Testis (tissue), 3 donors: ENCODE data around the gene ARHGAP22. TPM values are rescaled to one million over a fixed set of nuclear protein-coding genes. Genes with fewer than 3 reads are reported as not detected.

Source experiments
- DNase-seq: peaks from one replicate; pipeline ENCODE4 v3.0.0-alpha.2; 2019
- H3K27ac ChIP-seq, 2 donors: fragments of 200-600 bp; sonication (generic); one replicate each; pipeline ENCODE4 v1.5.1; 2019
- H3K27me3 ChIP-seq: fragments of 200-600 bp; sonication (generic); one replicate; pipeline ENCODE4 v1.5.1; 2019
- H3K36me3 ChIP-seq: fragments of 200-600 bp; sonication (generic); one replicate; pipeline ENCODE4 v1.5.1; 2017; ENCODE audit warnings: low read depth; ENCODE audit errors: missing control alignments
- H3K4me1 ChIP-seq: fragments of 200-600 bp; sonication (generic); one replicate; pipeline ENCODE4 v1.5.1; 2019
- H3K4me3 ChIP-seq, 2 donors: fragments of 200-600 bp; sonication (generic); one replicate each; pipeline ENCODE4 v1.5.1; 2017 to 2019
- H3K9me3 ChIP-seq: fragments of 200-600 bp; sonication (generic); one replicate; pipeline ENCODE4 v1.5.1; 2017
- CTCF ChIP-seq, 3 experiments: fragments of 450-650 bp in 2 of 3; fragments of 200-600 bp in 1 of 3; sonication (generic) in 1 of 3; IDR thresholded peaks; one replicate each; pipeline ENCODE4 v1.5.1; 2016 to 2019; ENCODE audit warnings: antibody characterized with exemption in 3 of 3, mild to moderate bottlenecking in 2 of 3, moderate library complexity in 1 of 3
- POLR2A ChIP-seq: fragments of 450-650 bp; IDR thresholded peaks from one replicate; pipeline ENCODE4 v1.6.1; 2017; ENCODE audit warnings: antibody characterized with exemption, mild to moderate bottlenecking, moderate library complexity
- WGBS, 2 donors: methylation state at CpG; one replicate each; pipeline ENCODE4 v1.1.5; 2018; 5-methylcytosine and 5-hydroxymethylcytosine counted together
- intact Hi-C: fragments of 100-400 bp; cut with DNase I; formaldehyde crosslinking; loops from one replicate; pipeline ENCODE4 v1.15.1; 2023; ENCODE audit warnings: low total_unique reads
- polyA plus RNA-seq: library from polyadenylated mRNA; stranded (reverse); fragments of 350-450 nt; fragmentation: Illumina TruSeq; extraction: RNeasy Lipid Tissue Mini Kit (QIAGEN cat#74804); gene quantifications from one replicate; pipeline ENCODE4 v1.2.3, GENCODE V29; 2014; ENCODE audit warnings: low read depth, low replicate concordance; ENCODE audit not compliant: insufficient read depth
- total RNA-seq, 2 donors: library from RNA; depleted of rRNA; stranded (reverse); fragments of >200 nt; gene quantifications; one replicate each; pipeline ENCODE4 v1.2.3, GENCODE V29; 2016

Gene ARHGAP22
- total and polyA plus RNA-seq, 3 donors from 2014 or later, result 6.2 to 11.9 (median 8.8) TPM

- H3K27ac ChIP-seq, result no peak overlapping the region
- H3K4me1 ChIP-seq, result no peaks in the 10 kb centered on the region
- intact Hi-C loops, result no loop called here
- H3K36me3 ChIP-seq, result no peaks in the 10 kb centered on the region
- 83 to 87% methylated on average over 3 of the region's 3 CpGs for WGBS, 2 donors
- TF ChIP-seq CTCF (IDR thresholded peaks at IDR 0.05) (no peak), POLR2A (no peak)
- no peaks in the 10 kb centered on the region for H3K9me3 ChIP-seq
- no peak for DNase-seq
- no peak overlapping the region for H3K4me3 ChIP-seq
- no peaks in the 10 kb centered on the region for H3K27me3 ChIP-seq
Measured at GRCh38 chr10:48482207-48482606, 122.7 kb downstream of the ARHGAP22 start.

- no peaks in the 10 kb centered on the region for H3K36me3 ChIP-seq
- H3K27ac ChIP-seq, result no peak overlapping the region
- H3K4me1 ChIP-seq, result no peaks in the 10 kb centered on the region
- DNase-seq, result no peak
- no peaks in the 10 kb centered on the region for H3K9me3 ChIP-seq
- no peak overlapping the region for H3K4me3 ChIP-seq
- TF ChIP-seq CTCF (IDR thresholded peaks at IDR 0.05), result no peak
- no peak for TF ChIP-seq POLR2A
- 80 to 89% methylated on average over 2 of the region's 2 CpGs for WGBS, 2 donors
- no peaks in the 10 kb centered on the region for H3K27me3 ChIP-seq
- intact Hi-C loops, result no loop called here
Measured at GRCh38 chr10:48481385-48481784, 123.5 kb downstream of the ARHGAP22 start.

GRCh38 chr10:48480397-48481374 is 124.2 kb downstream of the ARHGAP22 start:
- no peak overlapping the region for H3K4me3 ChIP-seq
- H3K36me3 ChIP-seq, result no peaks in the 10 kb centered on the region
- H3K27me3 ChIP-seq, result no peaks in the 10 kb centered on the region
- intact Hi-C loops, result no loop called here
- DNase-seq, result no peak
- no peaks in the 10 kb centered on the region for H3K4me1 ChIP-seq
- TF ChIP-seq CTCF (IDR thresholded peaks at IDR 0.05) (no peak), POLR2A (no peak)
- H3K9me3 ChIP-seq, result no peaks in the 10 kb centered on the region
- no peak overlapping the region for H3K27ac ChIP-seq
- WGBS, 2 donors, result 66 to 88% methylated on average over 10 to 19 of the region's 20 CpGs

GRCh38 chr10:48478980-48479811 is 125.7 kb downstream of the ARHGAP22 start:
- DNase-seq, result no peak
- WGBS, 2 donors, result 84 to 87% methylated on average over 30 of the region's 30 CpGs

More at GRCh38 chr10:48478980-48479811, 125.7 kb downstream of the ARHGAP22 start:
- Histone ChIP-seq H3K4me1 (no peaks in the 10 kb centered on the region), H3K9me3 (no peaks in the 10 kb centered on the region), H3K36me3 (no peaks in the 10 kb centered on the region), H3K4me3 (no peak overlapping the region), H3K27me3 (no peaks in the 10 kb centered on the region), H3K27ac (no peak overlapping the region)
- TF ChIP-seq POLR2A (no peak), CTCF (IDR thresholded peaks at IDR 0.05) (no peak)
- intact Hi-C loops, result no loop called here
